GM21786 (cell line): ENCODE results near the gene ARHGAP4.

Source experiments
- ATAC-seq: cut with Tn5 transposase; IDR thresholded peaks from one replicate; pipeline ENCODE4 v1.9.1; 2021; ENCODE audit not compliant: unreplicated experiment

The ARHGAP4 gene

GRCh38 chrX:153883163-153883843 is 42.8 kb downstream of the ARHGAP4 start:
- ATAC-seq = no peak

DNA sequence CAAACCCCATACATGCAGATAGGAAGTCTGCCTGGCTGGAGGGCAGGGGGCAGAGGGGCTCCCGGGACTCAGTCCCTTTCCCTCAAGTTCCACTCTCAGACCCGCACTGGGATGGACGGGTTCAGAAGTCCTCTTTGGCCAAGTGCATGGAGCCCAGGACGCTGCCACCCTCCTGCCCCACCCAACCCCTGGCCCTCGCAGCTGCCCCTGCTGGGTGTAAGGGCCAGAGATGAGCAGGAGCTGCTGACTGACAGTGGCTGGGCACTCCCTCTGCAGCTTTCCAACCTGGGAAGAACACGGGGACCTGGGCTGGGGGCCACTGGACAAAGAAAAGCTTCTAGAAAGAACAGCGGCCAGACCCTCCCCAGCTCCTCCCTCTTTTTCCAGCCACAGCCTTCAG is 43.5 kb downstream of the ARHGAP4 start:
- ATAC-seq = no peak

DNA sequence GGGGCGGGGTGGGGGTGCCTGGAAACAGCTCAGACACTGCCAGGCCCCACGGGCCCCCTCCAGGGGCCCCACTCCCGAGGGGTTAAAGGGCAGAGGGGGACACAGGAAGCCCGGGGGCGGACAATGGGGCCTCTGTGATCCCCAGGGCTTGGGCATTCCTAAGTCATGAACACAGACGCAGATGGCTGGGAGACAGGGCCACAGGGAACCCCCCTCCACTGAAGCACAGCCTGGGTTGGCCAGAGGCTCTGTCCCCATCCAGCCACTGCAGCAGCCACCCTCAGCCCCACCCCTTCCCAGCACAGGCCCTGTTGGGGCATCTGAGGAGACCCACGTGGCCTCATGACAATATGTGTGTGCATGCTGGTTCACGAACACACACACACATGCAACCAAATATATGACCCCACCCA is 44.0 kb downstream of the ARHGAP4 start:
- no peak for ATAC-seq

GRCh38 chrX:153881281-153881680 is 44.8 kb downstream of the ARHGAP4 start:
- no peak for ATAC-seq

GRCh38 chrX:153880440-153880815 is 45.6 kb downstream of the ARHGAP4 start:
- no peak for ATAC-seq

GRCh38 chrX:153879741-153880439 is 46.2 kb downstream of the ARHGAP4 start:
- ATAC-seq = no peak

- ATAC-seq = no peak
Measured at GRCh38 chrX:153878969-153879653, 47.0 kb downstream of the ARHGAP4 start.

DNA sequence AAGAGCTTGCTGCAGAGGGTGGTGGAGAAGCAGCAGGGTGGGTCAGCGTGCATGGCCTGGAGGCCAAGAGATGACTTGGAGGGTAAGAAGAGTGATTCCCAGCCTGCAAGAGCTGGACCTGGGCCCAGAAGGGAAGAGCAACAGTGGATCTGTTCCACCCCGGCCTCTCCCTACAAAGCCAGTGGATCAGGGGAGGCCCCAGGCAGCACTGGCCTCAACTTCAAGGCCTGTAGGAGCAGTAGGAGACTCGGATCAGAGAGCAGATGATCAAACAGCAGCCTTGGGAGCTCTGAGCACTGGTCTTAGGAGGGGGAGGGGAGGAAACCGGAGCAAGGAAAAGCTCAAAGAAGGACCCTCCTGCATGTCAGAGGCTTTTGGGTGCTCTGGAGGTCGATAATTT is 47.7 kb downstream of the ARHGAP4 start:
- no peak for ATAC-seq

- no peak for ATAC-seq
Measured at GRCh38 chrX:153877571-153878261, 48.3 kb downstream of the ARHGAP4 start.

DNA sequence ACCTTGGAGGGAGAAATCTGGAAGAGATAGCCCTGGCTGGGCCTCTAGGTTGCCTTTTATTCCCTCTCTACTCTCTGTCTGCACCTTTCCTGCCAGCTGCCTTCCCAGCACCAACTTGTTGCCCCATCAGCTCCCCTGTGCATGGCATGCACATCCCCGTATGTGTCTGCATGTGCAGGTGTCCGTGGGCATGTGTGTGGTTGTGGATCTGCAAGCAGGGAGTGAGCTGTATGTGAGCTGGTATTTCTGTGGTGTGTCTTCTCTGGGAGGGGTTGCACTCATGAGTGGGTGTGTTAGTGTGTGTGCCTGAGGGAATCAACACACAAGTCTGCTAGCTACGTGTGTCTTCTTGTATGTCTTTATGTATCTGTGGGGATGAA is 50.0 kb downstream of the ARHGAP4 start:
- ATAC-seq = no peak

- no peak for ATAC-seq
Measured at GRCh38 chrX:153875391-153876111, 50.5 kb downstream of the ARHGAP4 start.

DNA sequence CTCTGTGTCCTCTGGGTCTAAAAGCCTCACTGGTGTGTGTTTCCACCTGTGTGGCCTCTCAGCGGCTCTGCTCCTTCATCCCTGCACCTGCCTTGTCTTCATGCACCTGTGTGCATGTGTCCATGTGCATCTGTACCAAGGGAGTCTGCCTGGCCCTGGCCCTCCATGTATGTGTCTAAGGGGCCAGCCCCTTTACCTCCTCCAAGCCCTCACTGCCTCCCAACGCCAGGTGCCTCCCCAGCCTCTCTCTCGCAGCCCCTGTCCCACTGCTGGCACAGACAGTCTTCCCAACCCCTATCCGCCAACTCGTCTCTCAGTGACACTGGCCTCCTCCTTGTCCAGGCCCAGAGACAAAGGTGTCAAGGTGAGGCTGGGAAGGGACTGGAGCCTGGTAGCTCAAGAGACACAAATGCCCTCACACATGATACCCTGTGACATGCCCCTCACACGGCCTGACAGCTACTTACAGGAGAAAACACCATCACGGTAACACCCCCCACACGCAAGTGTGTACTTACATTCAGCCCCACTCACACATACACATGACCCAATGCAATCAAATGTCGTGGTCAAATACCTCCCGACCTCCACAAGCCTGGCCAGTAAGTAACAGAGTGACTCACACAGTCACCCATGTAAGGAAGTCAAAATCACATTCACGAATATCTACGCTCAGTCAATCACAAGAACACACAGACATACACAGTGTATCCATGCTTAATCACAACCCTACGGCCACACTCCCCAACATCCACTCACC is 51.5 kb downstream of the ARHGAP4 start:
- ATAC-seq = no peak

- no peak for ATAC-seq
Measured at GRCh38 chrX:153874085-153874365, 52.0 kb downstream of the ARHGAP4 start.

DNA sequence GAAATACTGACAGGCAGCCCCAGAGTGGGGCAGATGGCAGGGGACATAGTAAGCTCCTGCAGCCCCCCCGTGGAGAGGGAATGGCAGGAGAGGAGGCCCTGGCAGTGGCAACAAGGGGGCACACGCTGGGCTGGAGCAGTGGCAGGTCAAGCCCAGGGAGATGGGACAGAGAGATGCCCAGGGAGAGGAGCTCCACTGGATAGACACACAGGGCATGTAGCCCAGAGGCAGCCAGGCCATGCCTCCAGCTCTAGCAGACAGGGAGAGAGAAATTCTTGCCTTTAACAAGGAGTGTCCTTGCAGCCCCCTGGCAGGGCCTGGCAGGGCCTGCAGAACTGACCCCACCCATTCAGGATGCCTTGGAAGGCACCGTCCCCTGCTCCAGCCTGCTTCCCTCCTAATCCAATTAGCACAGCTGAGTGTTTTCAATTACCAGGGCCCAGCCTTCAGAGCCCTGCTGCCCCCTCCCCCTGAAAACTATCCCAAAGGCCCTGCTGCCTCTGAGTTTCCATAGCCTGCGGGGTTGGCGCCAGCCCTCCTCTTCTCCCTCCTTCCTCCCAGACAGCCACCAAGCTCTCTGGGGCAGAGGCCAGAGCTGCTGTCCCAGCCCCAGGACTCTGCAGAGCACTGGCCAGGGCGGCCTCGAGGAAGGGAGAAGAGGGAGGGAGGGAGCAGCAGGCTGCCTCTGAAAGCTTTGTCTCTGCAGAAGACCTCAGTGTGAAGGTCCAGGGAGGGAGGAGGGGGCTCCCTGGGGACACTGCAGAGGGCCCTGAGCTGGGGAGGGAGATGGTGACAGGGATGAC is 52.6 kb downstream of the ARHGAP4 start:
- ATAC-seq = no peak

GRCh38 chrX:153871946-153872878 is 53.9 kb downstream of the ARHGAP4 start:
- ATAC-seq = no peak

- ATAC-seq = no peak
Measured at GRCh38 chrX:153871451-153871850, 54.6 kb downstream of the ARHGAP4 start.

GRCh38 chrX:153870791-153871360 is 55.2 kb downstream of the ARHGAP4 start:
- ATAC-seq = no peak

- no peak for ATAC-seq
Measured at GRCh38 chrX:153870288-153870690, 55.8 kb downstream of the ARHGAP4 start.
